NCI-H128 (cell line): ENCODE data around the gene INPP4B.
"Not testable (repeated sequence)": the region's sequence is repeated elsewhere in the genome, so short reads cannot be mapped to it uniquely, and the experiment has no call there.

Source experiments
- DNase-seq: peaks from one replicate; lab custom pipeline; 2025; ENCODE audit not compliant: unreplicated experiment; lab: John Stamatoyannopoulos, UW

INPP4B gene

DNA sequence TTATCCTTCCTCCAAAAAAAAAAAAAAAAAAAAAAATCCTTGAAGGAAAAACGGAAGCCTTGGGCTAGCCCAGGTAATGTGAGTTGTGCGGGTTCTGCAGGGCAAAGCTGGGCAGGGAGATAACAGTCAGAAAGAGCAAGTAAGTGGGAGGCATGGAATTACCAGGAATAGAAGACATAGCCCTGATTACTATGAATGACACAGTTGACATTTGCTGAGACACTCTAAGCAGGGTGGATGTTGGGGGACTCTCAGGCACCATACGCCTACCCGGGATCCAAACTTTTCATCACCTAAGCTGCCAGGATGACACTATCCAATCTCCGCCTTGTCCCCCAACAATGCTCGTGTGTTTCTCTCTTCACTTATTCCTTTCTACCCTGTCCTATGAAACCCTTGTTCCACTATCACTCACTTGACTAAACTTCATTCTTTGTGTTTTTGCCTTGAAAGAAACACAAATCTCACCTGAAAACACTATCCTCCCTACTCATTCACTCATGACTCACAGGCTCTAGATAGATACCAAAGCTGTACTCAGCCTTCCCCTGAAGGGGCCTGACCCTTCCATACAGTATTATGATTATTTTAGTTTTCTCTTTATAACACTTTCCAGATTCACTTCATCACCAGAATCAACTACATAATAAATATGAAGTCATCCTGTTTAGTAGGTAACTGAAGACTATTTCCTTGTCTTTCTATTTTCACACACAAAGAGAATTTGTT, 158.4 kb downstream of the INPP4B start:
- DNase-seq = no peak

GRCh38 chr4:142686081-142686480, 160.0 kb downstream of the INPP4B start:
- no peak for DNase-seq

- no peak for DNase-seq
Measured at GRCh38 chr4:142683997-142684396, 162.1 kb downstream of the INPP4B start.

DNA sequence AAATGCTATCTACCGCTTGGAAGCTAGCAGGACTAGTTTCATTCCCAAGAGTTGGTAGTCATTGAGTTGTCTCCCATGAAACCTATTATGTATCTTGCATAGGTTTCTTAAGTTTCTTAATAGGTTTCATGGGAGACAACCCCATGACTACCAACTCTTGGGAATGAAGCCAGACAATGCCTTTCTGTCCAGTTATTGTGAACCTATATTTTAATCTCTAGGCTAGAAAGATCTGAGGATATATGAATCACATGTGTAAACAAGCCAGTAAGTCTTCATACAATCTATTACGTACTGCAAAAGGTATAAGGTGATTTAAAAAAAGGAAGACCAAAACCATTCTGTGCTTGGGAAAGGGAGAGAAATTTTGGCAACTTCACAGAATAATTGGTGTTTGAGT, 162.6 kb downstream of the INPP4B start:
- DNase-seq = no peak

GRCh38 chr4:142671516-142671915, 174.6 kb downstream of the INPP4B start:
- DNase-seq = no peak

DNA sequence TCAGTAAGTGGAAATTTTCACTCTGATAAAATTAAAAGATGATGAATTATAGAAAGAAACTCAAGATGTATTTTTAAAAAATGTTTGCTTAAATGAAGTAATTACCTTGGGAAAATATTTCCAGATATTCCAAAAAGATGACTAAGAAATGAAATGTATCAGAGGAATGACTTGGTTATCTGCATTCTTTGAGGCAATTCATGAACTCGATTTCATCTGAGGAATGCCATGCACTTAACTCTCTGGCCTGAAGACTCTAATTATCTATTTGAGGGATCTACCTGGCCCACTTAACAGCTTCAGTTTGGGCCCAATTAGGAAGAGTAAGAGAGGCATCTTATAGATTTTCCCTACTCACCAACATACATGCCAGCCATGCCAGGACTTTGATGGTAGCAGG, 182.3 kb downstream of the INPP4B start:
- no peak for DNase-seq

DNA sequence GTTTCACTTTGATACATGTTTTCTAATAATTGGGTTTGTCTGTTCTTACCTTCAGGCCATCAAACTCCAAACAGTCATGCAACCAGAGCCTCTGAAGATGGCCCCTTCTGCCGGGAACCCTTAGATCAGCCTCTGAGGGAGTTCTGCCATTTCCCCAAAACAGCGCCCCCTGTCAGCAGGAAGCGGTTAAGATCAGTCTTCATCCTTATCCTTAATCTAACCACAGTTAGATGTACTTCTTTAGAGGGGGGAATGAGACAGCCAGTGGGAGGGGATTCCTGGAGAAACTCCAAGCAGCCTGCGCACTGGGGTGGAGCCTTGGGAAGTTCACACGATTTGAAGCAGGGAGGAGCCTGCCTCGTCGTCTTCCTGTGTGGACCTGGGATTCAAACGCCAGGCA, 185.4 kb downstream of the INPP4B start:
- no peak for DNase-seq

GRCh38 chr4:142656178-142656577, 189.9 kb downstream of the INPP4B start:
- DNase-seq = no peak

GRCh38 chr4:142648378-142648777, 197.7 kb downstream of the INPP4B start:
- DNase-seq = no peak

GRCh38 chr4:142645475-142646108, 200.5 kb downstream of the INPP4B start:
- no peak for DNase-seq

- DNase-seq = not testable (repeated sequence)
Measured at GRCh38 chr4:142644628-142645027, 201.5 kb downstream of the INPP4B start.

DNA sequence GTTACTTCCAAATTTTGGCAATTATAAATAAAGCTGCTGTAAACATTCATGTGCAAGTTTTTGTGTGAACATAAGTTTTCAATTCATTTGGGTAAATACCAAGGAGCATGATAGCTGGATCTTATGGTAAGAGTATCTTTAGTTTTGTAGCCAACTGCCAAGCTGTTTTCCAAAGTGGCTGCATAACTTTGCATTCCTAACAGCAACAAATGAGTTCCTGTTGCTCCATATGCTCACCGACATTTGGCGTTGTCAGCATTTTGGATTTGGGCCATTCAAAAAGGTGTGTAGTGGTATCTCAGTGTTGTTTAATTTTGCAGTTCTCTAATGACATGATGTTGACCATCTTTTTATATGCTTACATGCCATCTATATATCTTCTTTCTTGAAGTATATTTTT, 208.5 kb downstream of the INPP4B start:
- DNase-seq = no peak

- no peak for DNase-seq
Measured at GRCh38 chr4:142631836-142632235, 214.3 kb downstream of the INPP4B start.

GRCh38 chr4:142615324-142615665, 230.8 kb downstream of the INPP4B start:
- DNase-seq = no peak

- no peak for DNase-seq
Measured at GRCh38 chr4:142614621-142615323, 231.3 kb downstream of the INPP4B start.

DNA sequence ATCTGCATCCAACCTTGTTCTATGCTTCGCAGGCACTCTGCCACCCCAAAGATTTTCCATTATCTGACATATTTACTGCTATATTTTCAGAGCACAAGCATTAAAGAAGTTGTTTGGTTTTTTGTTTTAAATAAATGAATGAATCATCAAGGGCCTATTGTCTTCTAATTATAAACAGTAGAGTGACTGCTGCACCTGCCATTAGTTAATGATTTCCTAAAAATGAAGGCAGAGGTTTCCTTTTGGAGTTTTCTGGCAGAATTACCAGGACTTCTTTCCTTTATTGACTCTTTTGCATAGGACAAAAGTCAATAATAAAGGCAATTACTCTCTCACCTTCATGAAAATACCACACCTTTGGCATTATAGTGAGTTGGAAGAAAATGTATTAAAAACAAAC, 238.1 kb downstream of the INPP4B start:
- DNase-seq = no peak

- no peak for DNase-seq
Measured at GRCh38 chr4:142600952-142601351, 245.1 kb downstream of the INPP4B start.

DNA sequence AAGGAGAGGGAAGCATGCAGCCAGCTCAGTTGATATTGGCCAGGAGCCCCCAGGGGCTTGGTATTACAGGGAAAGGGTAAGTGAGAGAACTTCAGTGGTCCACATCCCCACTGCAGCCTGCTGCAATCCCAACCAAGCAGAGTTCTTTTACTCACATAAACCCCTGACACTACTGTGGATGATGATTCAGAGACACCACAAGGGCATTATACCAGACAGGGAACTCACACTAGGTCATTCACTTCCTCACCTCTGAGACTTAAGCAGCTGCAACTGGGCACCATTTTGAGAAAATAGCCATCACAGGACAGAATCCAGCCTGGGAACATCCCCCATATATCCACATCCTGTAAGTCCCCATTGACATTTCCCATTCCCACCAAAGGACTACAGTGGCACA, 248.0 kb downstream of the INPP4B start:
- no peak for DNase-seq

GRCh38 chr4:142596595-142596994, 249.5 kb downstream of the INPP4B start:
- DNase-seq = no peak

DNA sequence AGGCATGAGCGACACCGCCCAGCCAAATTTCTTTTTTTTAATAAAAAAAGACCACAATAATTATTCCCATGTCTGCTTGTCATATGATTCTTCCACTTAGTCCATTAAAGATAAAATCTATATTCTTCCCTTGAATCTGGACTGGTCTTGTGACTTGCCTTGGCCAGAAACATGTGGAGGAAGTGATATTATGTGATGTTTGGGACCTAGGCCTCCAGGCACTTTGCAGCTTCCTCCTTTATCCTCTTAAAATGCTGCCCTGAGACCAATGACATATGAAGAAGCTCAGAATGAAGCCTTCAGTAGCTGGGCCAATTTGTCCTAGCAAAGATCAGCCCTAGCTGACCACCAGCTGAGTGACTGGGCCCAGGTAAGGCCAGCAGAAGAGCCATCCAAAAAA, 250.0 kb downstream of the INPP4B start:
- DNase-seq = no peak

DNA sequence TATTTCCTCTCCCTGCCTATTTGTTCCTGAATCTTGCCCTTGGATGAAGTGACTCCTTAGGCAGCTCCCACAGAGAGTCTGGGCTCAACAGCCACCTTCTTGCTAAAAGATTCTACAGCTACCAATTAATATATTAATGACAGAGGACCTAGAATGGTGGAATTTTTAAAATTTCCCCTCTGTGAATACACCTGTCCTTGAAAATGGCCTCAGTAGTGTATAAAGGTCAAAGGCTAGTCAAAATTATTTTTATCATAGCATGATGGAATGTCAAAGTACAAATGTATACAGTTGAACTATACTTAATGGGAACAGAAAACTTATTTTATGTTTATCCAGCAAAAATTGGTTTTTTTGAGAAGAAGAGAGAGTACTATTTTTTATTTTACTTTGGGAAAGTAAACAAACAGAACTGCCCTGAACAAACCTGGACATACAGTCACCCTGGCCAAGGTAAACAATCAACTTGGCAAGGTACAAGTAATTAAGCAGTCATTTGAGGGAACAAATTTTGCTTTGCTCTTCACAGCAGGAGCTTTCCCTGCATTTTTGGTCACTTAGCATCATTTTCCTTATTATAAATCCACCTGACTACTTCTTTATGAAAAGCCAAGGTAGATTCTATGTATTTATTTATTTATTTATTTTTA, 250.8 kb downstream of the INPP4B start:
- no peak for DNase-seq

DNA sequence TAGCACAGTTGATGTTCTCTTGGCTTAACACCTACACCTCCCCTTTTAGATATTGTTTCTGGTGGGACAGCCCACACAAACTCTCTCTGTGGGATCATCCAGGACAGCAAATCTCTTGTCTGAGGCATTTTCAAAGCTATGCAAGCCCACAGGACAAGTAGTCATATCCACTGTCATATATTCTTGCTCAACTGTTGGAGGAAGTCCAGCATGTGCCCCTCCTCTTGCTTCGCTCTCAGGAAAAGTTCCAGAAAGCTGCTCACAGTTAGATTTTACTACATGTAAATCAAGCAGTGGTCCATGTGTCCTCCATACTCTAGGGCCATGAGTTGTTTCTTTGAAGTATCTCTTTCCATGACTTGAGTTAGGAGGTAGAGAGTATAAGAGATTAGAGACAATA, 260.7 kb downstream of the INPP4B start:
- no peak for DNase-seq
